Parietal lobe (tissue), 2 donors: ENCODE results near the gene DBT. TPM values are rescaled to one million over a fixed set of nuclear protein-coding genes. Genes with fewer than 3 reads are reported as not detected.

Source experiments
- small RNA-seq: library from RNA; depleted of rRNA; stranded (forward); fragments of <200 nt; gene quantifications from one replicate; pipeline ENCODE3, GENCODE V24; 2014; ENCODE audit warnings: low replicate concordance
- total RNA-seq: library from RNA; depleted of rRNA; stranded (reverse); fragments of >200 nt; gene quantifications from one replicate; pipeline ENCODE4 v1.2.3, GENCODE V29; 2014

Gene DBT
- total RNA-seq: 9.4 TPM

DNA sequence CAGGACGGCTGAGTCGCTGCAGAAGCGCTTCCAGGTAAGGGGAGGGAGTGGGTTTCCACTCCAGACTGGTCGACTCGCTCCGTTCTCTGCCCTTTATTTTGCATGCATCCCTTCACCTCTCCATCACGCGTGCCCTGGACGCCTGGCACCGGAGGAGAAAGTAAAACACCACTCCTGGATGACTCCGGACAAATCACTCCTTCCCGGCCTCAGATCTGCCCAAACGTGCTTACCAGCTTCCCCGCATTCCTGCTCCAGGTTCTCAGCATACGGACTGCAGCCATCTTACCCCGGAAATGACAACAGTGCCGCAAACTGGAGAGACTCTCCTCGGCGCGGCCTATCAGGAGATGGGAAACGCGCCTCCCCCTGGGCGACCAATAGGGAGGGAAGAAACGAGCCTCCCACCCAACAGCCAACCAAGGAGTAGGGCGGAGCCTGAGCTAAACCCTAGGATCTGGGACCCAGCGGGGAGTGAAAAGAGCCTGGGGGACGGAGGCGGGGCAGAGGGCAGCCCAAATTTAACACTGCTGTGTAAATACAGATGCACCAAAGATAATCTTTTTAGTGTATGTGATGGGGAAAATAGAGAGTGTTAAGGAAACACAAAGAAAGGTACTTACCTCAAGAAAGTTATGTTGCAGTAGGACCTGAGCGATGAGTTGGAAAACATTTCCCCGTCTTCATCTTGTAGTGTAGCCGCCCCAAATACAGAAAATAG lies at the start of gene DBT:
TSS of gene DBT (minus strand) at position 298 of the 721 bp plus-strand sequence. CDS start at position 284, 14 bp downstream.

DNA sequence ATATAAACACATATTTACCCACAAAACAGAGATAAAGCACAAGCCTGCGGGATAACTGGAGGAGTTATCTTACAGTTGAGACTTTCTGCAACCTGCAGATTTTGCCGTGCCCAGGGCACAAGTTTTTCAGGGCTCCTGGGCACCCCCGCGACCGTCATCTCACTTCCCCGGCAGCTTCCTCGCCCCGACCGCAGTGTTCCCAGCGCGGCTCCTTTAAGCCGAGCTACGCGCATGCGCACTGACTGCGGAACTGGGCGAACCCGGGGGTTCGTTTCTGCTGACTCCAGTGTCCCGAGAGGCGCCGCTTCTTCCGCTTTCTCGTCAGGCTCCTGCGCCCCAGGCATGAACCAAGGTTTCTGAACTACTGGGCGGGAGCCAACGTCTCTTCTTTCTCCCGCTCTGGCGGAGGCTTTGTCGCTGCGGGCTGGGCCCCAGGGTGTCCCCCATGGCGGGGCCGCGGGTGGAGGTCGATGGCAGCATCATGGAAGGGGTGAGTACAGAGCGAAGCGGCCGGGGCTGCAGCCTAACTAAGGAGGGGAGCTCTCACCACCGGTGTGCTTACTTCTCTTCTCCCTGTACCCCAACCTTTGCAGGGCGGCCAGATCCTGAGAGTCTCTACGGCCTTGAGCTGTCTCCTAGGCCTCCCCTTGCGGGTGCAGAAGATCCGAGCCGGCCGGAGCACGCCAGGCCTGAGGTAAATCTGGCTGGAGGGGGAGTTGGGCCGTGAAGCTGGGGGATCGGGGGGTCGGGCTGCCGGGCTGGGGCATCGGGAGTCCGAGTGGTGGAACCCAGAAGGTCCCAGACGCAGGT lies 16.5 kb upstream of the DBT start, which contains the start of gene RTCA:
TSS of gene RTCA (plus strand) at position 286 of the 810 bp plus-strand sequence. CDS start at position 446, 160 bp downstream.

DNA sequence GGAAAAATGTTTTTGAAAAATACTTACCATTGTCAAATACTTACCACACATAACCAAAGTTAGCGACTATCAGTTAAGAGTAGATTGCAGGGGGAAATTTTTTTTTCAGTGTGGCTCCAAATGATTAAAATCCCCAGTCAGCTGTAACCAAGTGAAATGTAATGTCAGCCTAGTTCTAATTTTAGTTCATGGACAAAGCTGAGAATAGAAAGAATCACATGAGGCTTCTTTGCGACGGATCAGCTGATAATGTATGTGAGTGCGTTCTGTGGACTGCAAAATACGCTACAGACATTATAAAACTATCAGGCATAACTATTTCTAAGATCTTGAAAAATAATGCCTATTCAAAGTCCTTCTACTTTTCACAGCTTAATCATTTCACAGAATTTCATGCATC lies 71.5 kb downstream of the DBT start, which contains the start of gene LRRC39:
TSS of gene LRRC39 (minus strand) at position 166 of the 400 bp plus-strand sequence. CDS start 9,740 bp downstream, outside the sequence.

Small RNA genes lying within 50 kb of the gene (small RNA-seq; reads per million reads assigned to genes)
- gene AL445928.1: not detected
- gene MIR553: not detected
- gene RPL23AP90: not detected

Other genes with a start within 250 kb of the DBT start
- gene SASS6, start 116.9 kb downstream of the DBT start, total RNA-seq: 5.6 TPM
- 52.3 TPM for gene TRMT13, start 116.7 kb downstream of the DBT start, total RNA-seq
- 8.8 TPM for gene LRRC39, start 71.6 kb downstream of the DBT start, total RNA-seq
- 45.7 TPM for gene RTCA, start 16.4 kb upstream of the DBT start, total RNA-seq
- gene CDC14A, start 102.7 kb upstream of the DBT start, total RNA-seq: 5.9 TPM